HCT116 (cell line): ENCODE measurements around the gene FRMD3.

Source experiments
- EGR1 ChIP-seq: IDR thresholded peaks from 2 replicates; pipeline ENCODE4 v1.6.1; 2012; ENCODE audit warnings: low read depth
- EZH2 ChIP-seq: fragments of 200-600 bp; sonication (generic); IDR thresholded peaks from 2 replicates; pipeline ENCODE4 v1.6.1; 2017; ENCODE audit warnings: antibody characterized with exemption, mixed run types
- EZH2phosphoT487 ChIP-seq: fragments of 200-600 bp; IDR thresholded peaks from 2 replicates; pipeline ENCODE4 v1.6.1; 2018; ENCODE audit warnings: antibody characterized with exemption, borderline replicate concordance
- JUND ChIP-seq: IDR thresholded peaks from 2 replicates; pipeline ENCODE4 v1.6.1; 2012
- POLR2A ChIP-seq: IDR thresholded peaks from 2 replicates; pipeline ENCODE4 v1.7.0; 2011; ENCODE audit warnings: borderline replicate concordance; ENCODE audit not compliant: insufficient read depth, insufficient read length; ENCODE audit errors: extremely low read depth
- POLR2AphosphoS5 ChIP-seq: IDR thresholded peaks from 2 replicates; pipeline ENCODE4 v1.6.1; 2011; ENCODE audit warnings: mild to moderate bottlenecking, low read depth, low read length, moderate library complexity
- RAD21 ChIP-seq: IDR thresholded peaks from 2 replicates; pipeline ENCODE4 v1.6.1; 2012; ENCODE audit warnings: low read depth, mild to moderate bottlenecking
- SP1 ChIP-seq: IDR thresholded peaks from 2 replicates; pipeline ENCODE4 v1.6.1; 2012; ENCODE audit warnings: low read depth
- TF ChIP-seq, protein P1 (sequence below), 3 experiments: fragments of 200-600 bp in 1 of 3; sonication (generic) in 1 of 3; IDR thresholded peaks in 2 of 3; conservative IDR thresholded peaks in 1 of 3; 2 replicates each; pipeline ENCODE4 v1.5.1; 2012 to 2017; ENCODE audit warnings: low read depth in 2 of 3, low read length in 2 of 3, antibody characterized with exemption in 1 of 3, borderline replicate concordance in 1 of 3, control low read depth in 1 of 3, mild to moderate bottlenecking in 1 of 3, mixed read lengths in 1 of 3, mixed run types in 1 of 3, moderate library complexity in 1 of 3; ENCODE audit not compliant: insufficient read depth in 1 of 3
- TF ChIP-seq, protein P2 (sequence below): IDR thresholded peaks from 2 replicates; pipeline ENCODE4 v1.6.1; 2012

DNA sequence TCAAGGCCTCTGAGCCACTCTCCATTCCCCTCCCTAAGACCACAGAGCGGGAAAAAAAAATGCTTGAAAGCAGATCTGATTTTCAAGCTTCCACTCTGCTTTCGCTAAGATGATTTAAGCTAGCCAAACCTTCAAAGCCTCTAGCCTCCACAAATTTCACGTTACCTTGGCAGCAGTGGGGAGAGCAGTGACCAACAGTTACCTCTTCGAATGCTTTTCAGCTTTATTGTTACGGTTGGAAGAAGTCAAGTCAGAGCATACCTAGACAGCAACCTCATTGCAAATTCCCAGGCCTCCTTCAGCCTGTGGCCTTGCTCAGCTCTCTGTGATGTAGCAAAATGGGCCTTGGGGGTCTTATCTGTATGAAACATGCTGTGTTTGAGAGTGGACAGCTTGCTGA, 89.6 kb downstream of the FRMD3 start:
- TF ChIP-seq, protein P1, sequence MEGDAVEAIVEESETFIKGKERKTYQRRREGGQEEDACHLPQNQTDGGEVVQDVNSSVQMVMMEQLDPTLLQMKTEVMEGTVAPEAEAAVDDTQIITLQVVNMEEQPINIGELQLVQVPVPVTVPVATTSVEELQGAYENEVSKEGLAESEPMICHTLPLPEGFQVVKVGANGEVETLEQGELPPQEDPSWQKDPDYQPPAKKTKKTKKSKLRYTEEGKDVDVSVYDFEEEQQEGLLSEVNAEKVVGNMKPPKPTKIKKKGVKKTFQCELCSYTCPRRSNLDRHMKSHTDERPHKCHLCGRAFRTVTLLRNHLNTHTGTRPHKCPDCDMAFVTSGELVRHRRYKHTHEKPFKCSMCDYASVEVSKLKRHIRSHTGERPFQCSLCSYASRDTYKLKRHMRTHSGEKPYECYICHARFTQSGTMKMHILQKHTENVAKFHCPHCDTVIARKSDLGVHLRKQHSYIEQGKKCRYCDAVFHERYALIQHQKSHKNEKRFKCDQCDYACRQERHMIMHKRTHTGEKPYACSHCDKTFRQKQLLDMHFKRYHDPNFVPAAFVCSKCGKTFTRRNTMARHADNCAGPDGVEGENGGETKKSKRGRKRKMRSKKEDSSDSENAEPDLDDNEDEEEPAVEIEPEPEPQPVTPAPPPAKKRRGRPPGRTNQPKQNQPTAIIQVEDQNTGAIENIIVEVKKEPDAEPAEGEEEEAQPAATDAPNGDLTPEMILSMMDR (IDR thresholded peaks at IDR 0.05 in 2 of 3, conservative IDR thresholded peaks at IDR 0.05 in 1 of 3; ENCODE audit: borderline replicate concordance in 1 of 3, insufficient read depth in 1 of 3, low read depth in 2 of 3, low read length in 2 of 3), result no peak
- TF ChIP-seq POLR2A, result no peak
- TF ChIP-seq EZH2phosphoT487, result no peak
- no peak for TF ChIP-seq SP1
- TF ChIP-seq POLR2AphosphoS5, result no peak
- no peak for TF ChIP-seq RAD21
- TF ChIP-seq JUND, result no peak
- TF ChIP-seq EGR1, result no peak
- TF ChIP-seq EZH2, result no peak
- TF ChIP-seq, protein P2, sequence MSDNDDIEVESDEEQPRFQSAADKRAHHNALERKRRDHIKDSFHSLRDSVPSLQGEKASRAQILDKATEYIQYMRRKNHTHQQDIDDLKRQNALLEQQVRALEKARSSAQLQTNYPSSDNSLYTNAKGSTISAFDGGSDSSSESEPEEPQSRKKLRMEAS, result no peak
